IMR-90 (cell line): Measurements from ENCODE around the gene SRRM2. TPM values are rescaled to one million over a fixed set of nuclear protein-coding genes. Genes with fewer than 3 reads are reported as not detected.
A peak's percentile ranks its signal among the peaks of the same experiment; 100 is the strongest.

Experiments
- ATAC-seq: fragments of 200-7000 bp; cut with Tn5 transposase; 2 replicates; pipeline ENCODE4 v1.9.1; 2020; ENCODE audit warnings: low read depth, mild to moderate bottlenecking, moderate library complexity
- BruUV-seq: library from RNA; stranded (reverse); fragments of 400-500 nt; replicated peaks from 2 replicates; lab custom pipeline; 2021; lab: Mats Ljungman, UMichigan
- CTCF ChIA-PET: fragments of 300-600 bp; formaldehyde crosslinking; extraction: SDS; loops from one replicate; lab custom pipeline; 2021; ENCODE audit warnings: antibody characterized with exemption; lab: Yijun Ruan, JAX
- POLR2A ChIA-PET: fragments of 300-600 bp; sonication (Branson Sonifier 250); formaldehyde crosslinking; loops from one replicate; lab custom pipeline; 2022; ENCODE audit warnings: antibody characterized with exemption; ENCODE audit not compliant: unreplicated experiment; lab: Charles Lee
- DNase-seq: peaks from one replicate; pipeline ENCODE4 v3.0.0; 2013
- H2AFZ ChIP-seq: replicated peaks from 2 replicates; pipeline ENCODE3; 2013; ENCODE audit warnings: low read length, mild to moderate bottlenecking; ENCODE audit not compliant: poor library complexity
- H2AK5ac ChIP-seq: 2 replicates; pipeline ENCODE4 v1.6.1; 2013; ENCODE audit warnings: low read depth, low read length, inconsistent platforms
- H2AK9ac ChIP-seq: replicated peaks from 2 replicates; pipeline ENCODE3; 2013; ENCODE audit warnings: mild to moderate bottlenecking, low read depth, low read length, moderate library complexity; ENCODE audit not compliant: poor library complexity
- H2BK120ac ChIP-seq: 2 replicates; pipeline ENCODE4 v1.6.1; 2013; ENCODE audit warnings: low read depth, low read length, inconsistent platforms
- H2BK15ac ChIP-seq: 3 replicates; pipeline ENCODE4 v1.6.1; 2013; ENCODE audit warnings: low read depth, low read length, inconsistent platforms
- H2BK20ac ChIP-seq: 2 replicates; pipeline ENCODE4 v1.6.1; 2013; ENCODE audit warnings: low read depth, mild to moderate bottlenecking, inconsistent platforms, low read length, moderate library complexity
- H2BK5ac ChIP-seq: 2 replicates; pipeline ENCODE4 v1.6.1; 2013; ENCODE audit warnings: mild to moderate bottlenecking, low read depth, low read length, inconsistent platforms; ENCODE audit not compliant: poor library complexity, severe bottlenecking
- H3K14ac ChIP-seq: replicated peaks from 2 replicates; pipeline ENCODE4 v1.6.1; 2013; ENCODE audit warnings: low read depth, low read length, inconsistent platforms
- H3K18ac ChIP-seq: 2 replicates; pipeline ENCODE4 v1.6.1; 2013; ENCODE audit warnings: low read depth, low read length, control low read depth
- H3K23ac ChIP-seq: 2 replicates; pipeline ENCODE4 v1.6.1; 2013; ENCODE audit warnings: low read depth, low read length, inconsistent platforms
- H3K27ac ChIP-seq: 2 replicates; pipeline ENCODE4 v1.5.1; 2013; ENCODE audit warnings: mild to moderate bottlenecking, control low read depth, low read length; ENCODE audit not compliant: insufficient read depth
- H3K27me3 ChIP-seq: 2 replicates; pipeline ENCODE4 v1.6.1; 2013; ENCODE audit warnings: low read length; ENCODE audit not compliant: control insufficient read depth, insufficient read depth
- H3K36me3 ChIP-seq: 2 replicates; pipeline ENCODE4 v1.6.1; 2013; ENCODE audit warnings: low read length, mixed read lengths; ENCODE audit not compliant: control insufficient read depth, insufficient read depth
- H3K4ac ChIP-seq: 2 replicates; pipeline ENCODE4 v1.6.1; 2013; ENCODE audit warnings: low read depth, low read length, inconsistent platforms
- H3K4me1 ChIP-seq: 2 replicates; pipeline ENCODE4 v1.6.1; 2013; ENCODE audit warnings: low read length, mixed read lengths; ENCODE audit not compliant: control insufficient read depth, insufficient read depth
- H3K4me2 ChIP-seq: 2 replicates; pipeline ENCODE4 v1.6.1; 2013; ENCODE audit warnings: low read depth, mild to moderate bottlenecking, control low read depth, low read length, moderate library complexity
- H3K4me3 ChIP-seq: 2 replicates; pipeline ENCODE4 v1.5.1; 2013; ENCODE audit warnings: low read depth, mild to moderate bottlenecking, control low read depth, low read length, moderate library complexity; ENCODE audit not compliant: insufficient read depth
- H3K56ac ChIP-seq: 2 replicates; pipeline ENCODE4 v1.6.1; 2013; ENCODE audit warnings: low read length, inconsistent platforms; ENCODE audit not compliant: insufficient read depth; ENCODE audit errors: extremely low read depth
- H3K79me1 ChIP-seq, 2 experiments: 2 replicates each; pipeline ENCODE4 v1.6.1; 2013; ENCODE audit warnings: low read length in 2 of 2, inconsistent platforms in 1 of 2, low read depth in 1 of 2
- H3K9ac ChIP-seq: 2 replicates; pipeline ENCODE4 v1.6.1; 2013; ENCODE audit warnings: low read depth, low read length, control low read depth
- H3K9me1 ChIP-seq: 2 replicates; pipeline ENCODE4 v1.6.1; 2013; ENCODE audit warnings: low read length, inconsistent platforms; ENCODE audit not compliant: insufficient read depth
- H3K9me3 ChIP-seq: 2 replicates; pipeline ENCODE4 v1.6.1; 2013; ENCODE audit warnings: low read length; ENCODE audit not compliant: control insufficient read depth, insufficient read depth
- H4K20me1 ChIP-seq: 2 replicates; pipeline ENCODE4 v1.6.1; 2013; ENCODE audit warnings: low read length, inconsistent platforms; ENCODE audit not compliant: insufficient read depth
- H4K5ac ChIP-seq: 2 replicates; pipeline ENCODE4 v1.6.1; 2013; ENCODE audit warnings: mild to moderate bottlenecking, low read depth, low read length, control low read depth
- H4K8ac ChIP-seq, 2 experiments: 2 replicates each; pipeline ENCODE4 v1.6.1; 2013; ENCODE audit warnings: low read depth in 2 of 2, low read length in 2 of 2, control low read depth in 1 of 2, inconsistent platforms in 1 of 2
- H4K91ac ChIP-seq: 2 replicates; pipeline ENCODE4 v1.6.1; 2013; ENCODE audit warnings: low read depth, low read length, inconsistent platforms; ENCODE audit not compliant: insufficient read depth
- BHLHE40 ChIP-seq: fragments of 150-350 bp; IDR thresholded peaks from 2 replicates; pipeline ENCODE4 v1.6.1; 2016; ENCODE audit warnings: mild to moderate bottlenecking, low read depth, low read length
- CHD1 ChIP-seq: IDR thresholded peaks from 2 replicates; pipeline ENCODE4 v1.6.1; 2012; ENCODE audit warnings: low read depth, low read length, improper control_type of control experiment
- CTCF ChIP-seq: conservative IDR thresholded peaks from 2 replicates; pipeline ENCODE4 v1.5.1; 2012; ENCODE audit warnings: mild to moderate bottlenecking, low read depth, low read length, improper control_type of control experiment
- ELK1 ChIP-seq: fragments of 150-350 bp; IDR thresholded peaks from 2 replicates; pipeline ENCODE4 v1.6.1; 2016; ENCODE audit warnings: low read depth, mild to moderate bottlenecking, low read length, moderate library complexity, borderline replicate concordance
- FOS ChIP-seq: fragments of 150-350 bp; IDR thresholded peaks from 2 replicates; pipeline ENCODE4 v1.6.1; 2016; ENCODE audit warnings: low read depth, low read length
- MAFK ChIP-seq: IDR thresholded peaks from 2 replicates; pipeline ENCODE4 v1.6.1; 2012; ENCODE audit warnings: low read depth, low read length, improper control_type of control experiment
- MXI1 ChIP-seq: IDR thresholded peaks from 2 replicates; pipeline ENCODE4 v1.6.1; 2012; ENCODE audit warnings: low read depth, mild to moderate bottlenecking, low read length, moderate library complexity, borderline replicate concordance
- POLR2A ChIP-seq: IDR thresholded peaks from 2 replicates; pipeline ENCODE4 v1.6.1; 2012; ENCODE audit warnings: mild to moderate bottlenecking, low read depth, low read length
- SMC3 ChIP-seq: fragments of 150-350 bp; IDR thresholded peaks from 2 replicates; pipeline ENCODE4 v1.6.1; 2016; ENCODE audit warnings: low read depth, mild to moderate bottlenecking, antibody characterized with exemption, low read length, moderate library complexity
- USF2 ChIP-seq: fragments of 150-350 bp; IDR thresholded peaks from 2 replicates; pipeline ENCODE4 v1.6.1; 2017; ENCODE audit warnings: mild to moderate bottlenecking, antibody characterized with exemption, low read length, low read depth
- WGBS, 2 experiments: methylation state at CpG; one replicate each; pipeline versions ENCODE4 v1.1.5 to v1.1.7; 2013; ENCODE audit warnings: missing lambda C conversion rate in 2 of 2; ENCODE audit not compliant: insufficient read length in 1 of 2; ENCODE audit errors: extremely low coverage in 2 of 2; 5-methylcytosine and 5-hydroxymethylcytosine counted together
- dilution Hi-C: fragments of 300-500 bp; cut with HindIII; formaldehyde crosslinking; loops from one replicate; pipeline ENCODE4 v1.14.3; 2018; ENCODE audit warnings: low sequenced_read_pairs; ENCODE audit not compliant: unreplicated experiment
- in situ Hi-C: fragments of 300-500 bp; cut with MboI; formaldehyde crosslinking; loops from 3 replicates; pipeline ENCODE4 v1.14.3; 2019; ENCODE audit warnings: low sequenced_read_pairs, inconsistent platforms, mixed read lengths
- intact Hi-C: fragments of 100-400 bp; cut with micrococcal nuclease; formaldehyde crosslinking; loops from 2 replicates; pipeline ENCODE4 v1.10.0; 2022
- polyA plus RNA-seq, 3 experiments: library from polyadenylated mRNA; depleted of rRNA; stranded (reverse); fragments of >200 nt; gene quantifications; 2 replicates each; pipeline ENCODE4 v1.2.3, GENCODE V29; 2012; ENCODE audit warnings: low replicate concordance in 1 of 3
- total RNA-seq: library from RNA; depleted of rRNA; stranded (reverse); fragments of >200 nt; gene quantifications from 2 replicates; pipeline ENCODE4 v1.2.3, GENCODE V29; 2012

The SRRM2 gene
- total and polyA plus RNA-seq, 2 of the 4 experiments (the other 2 are of a cell fraction): 20.3 to 300 TPM

- H4K5ac ChIP-seq: no peak overlapping the region
- H3K4me2 ChIP-seq: no peak overlapping the region
- POLR2A ChIA-PET: no interaction called here
- intact Hi-C loops: no loop called here
- no peaks in the 10 kb centered on the region; the same call in 1 of the 2 replicates for H3K9me3 ChIP-seq
- no peak overlapping the region for H2BK5ac ChIP-seq
- CTCF ChIA-PET: interaction anchor here (0.7 kb wide), 1 partner anchor 343 kb away, joined by 4 read pairs; no protein-coding TSS in a partner anchor
- no peak overlapping the region for H2BK120ac ChIP-seq
- H3K4me1 ChIP-seq: peaks cover 2% of the 10 kb centered on the region; the same call in 1 of the 2 replicates
- no peak overlapping the region for H3K27ac ChIP-seq
- H3K9ac ChIP-seq: no peak overlapping the region
- no peak overlapping the region for H3K56ac ChIP-seq
- no peaks in the 10 kb centered on the region for H3K27me3 ChIP-seq
- in situ Hi-C loops: no loop called here
- H3K4ac ChIP-seq: no peak overlapping the region
- no peak for ATAC-seq
- no peak overlapping the region for H2BK15ac ChIP-seq
- H3K9me1 ChIP-seq: peaks cover 14% of the 10 kb centered on the region
- no peak for DNase-seq
- peaks cover 78% of the 10 kb centered on the region for H4K20me1 ChIP-seq
- no peak overlapping the region for H3K4me3 ChIP-seq
- H2AFZ ChIP-seq: no peak overlapping the region
- no peak overlapping the region for H2AK5ac ChIP-seq
- 0 out of 2 replicates have a peak overlapping the region, but pooled peaks have one; percentile 31 for H3K23ac ChIP-seq
- dilution Hi-C loops: no loop called here
- 100% methylated on average over 4 of the region's 11 CpGs; no CpG with 5 or more reads in 1 of the 2 experiments for WGBS, 2 experiments
- H2AK9ac ChIP-seq: no peak overlapping the region
- H4K91ac ChIP-seq: no peak overlapping the region
- peaks cover 49% of the 10 kb centered on the region for H3K36me3 ChIP-seq
- no peak overlapping the region for H3K14ac ChIP-seq
- H4K8ac ChIP-seq: no peak overlapping the region
- no peak overlapping the region for H3K18ac ChIP-seq
- TF ChIP-seq BHLHE40: no peak
- TF ChIP-seq CTCF: no peak
- TF ChIP-seq MAFK: no peak
- TF ChIP-seq POLR2A: no peak
- no peak for TF ChIP-seq CHD1
- no peak for TF ChIP-seq USF2
- TF ChIP-seq SMC3: no peak
- no peak for TF ChIP-seq ELK1
- TF ChIP-seq FOS: no peak
- no peak for TF ChIP-seq MXI1
- no peak overlapping the region for H2BK20ac ChIP-seq
- no TSS peak for BruUV-seq
- H3K79me1 ChIP-seq: peaks cover 23 to 74% of the 10 kb centered on the region in 2 experiments
Measured at GRCh38 chr16:2757344-2757743, 4.9 kb downstream of the SRRM2 start.
